HepG2 (cell line): ENCODE data around the gene TNC. TPM values are rescaled to one million over a fixed set of nuclear protein-coding genes. Genes with fewer than 3 reads are reported as not detected.

Experiments
- ATAC-seq: fragments of 200-7000 bp; cut with Tn5 transposase; 3 replicates; pipeline ENCODE4 v1.9.1; 2020; ENCODE audit warnings: mild to moderate bottlenecking, moderate library complexity
- BruUV-seq: library from RNA; stranded (reverse); fragments of 400-500 nt; replicated peaks from 2 replicates; lab custom pipeline; 2021; lab: Mats Ljungman, UMichigan
- CTCF ChIA-PET: fragments of 300-600 bp; formaldehyde crosslinking; extraction: SDS; loops from one replicate; lab custom pipeline; 2021; ENCODE audit warnings: low total read pairs, inconsistent platforms, low intra/inter-chr PET ratio; lab: Yijun Ruan, JAX
- POLR2A ChIA-PET: fragments of 350-600 bp; sonication (Branson Sonifier 250); formaldehyde crosslinking; loops from one replicate; lab custom pipeline; 2020; ENCODE audit warnings: antibody characterized with exemption, inconsistent platforms; lab: Yijun Ruan, JAX
- DNase-seq: peaks from one replicate; pipeline ENCODE4 v3.0.0-alpha.2; 2015; ENCODE audit warnings: low spot score
- FAIRE-seq: peaks from 3 replicates; lab custom pipeline; 2011; peaks lifted over from hg19 to GRCh38; lab: Jason Lieb, UNC
- H2AFZ ChIP-seq: one replicate; pipeline ENCODE4 v1.6.1; 2011; ENCODE audit warnings: low read length, inconsistent platforms
- H3K27ac ChIP-seq: fragments of 300-600 bp; 3 replicates; pipeline ENCODE4 v1.8.0; 2011; ENCODE audit warnings: mixed run types, mild to moderate bottlenecking, mixed read lengths, low read length, inconsistent platforms; ENCODE audit not compliant: insufficient read depth; ENCODE audit errors: extremely low read length
- H3K27me3 ChIP-seq, 2 experiments: fragments of 200-600 bp in 1 of 2; 2 replicates in 1 of 2; 3 replicates in 1 of 2; pipeline versions ENCODE4 v1.6.0 to v1.8.0; 2011; ENCODE audit warnings: low read length in 2 of 2, mild to moderate bottlenecking in 2 of 2, moderate library complexity in 2 of 2, inconsistent platforms in 1 of 2; ENCODE audit not compliant: insufficient read depth in 2 of 2, control insufficient read depth in 1 of 2
- H3K36me3 ChIP-seq, 2 experiments: fragments of 200-600 bp in 1 of 2; replicated peaks in 1 of 2; 2 replicates in 1 of 2; 3 replicates in 1 of 2; pipeline versions ENCODE4 v1.5.1 to v1.8.0; 2011; ENCODE audit warnings: low read length in 2 of 2, inconsistent platforms in 1 of 2; ENCODE audit not compliant: insufficient read depth in 2 of 2, control insufficient read depth in 1 of 2
- H3K4me1 ChIP-seq: 2 replicates; pipeline ENCODE4 v1.5.1; 2012; ENCODE audit warnings: low read length, inconsistent platforms; ENCODE audit not compliant: insufficient read depth
- H3K4me2 ChIP-seq: 2 replicates; pipeline ENCODE4 v1.6.0; 2011; ENCODE audit warnings: low read depth, low read length, inconsistent platforms
- H3K4me3 ChIP-seq, 3 experiments: fragments of 200-600 bp in 1 of 3; sonication (generic), shearing (Covaris generic) in 1 of 3; replicated peaks in 1 of 3; 2 replicates each; pipeline ENCODE4 v1.5.1; 2011 to 2016; ENCODE audit warnings: low read length in 3 of 3, inconsistent platforms in 2 of 3, low read depth in 2 of 3, mild to moderate bottlenecking in 2 of 3, control low read depth in 1 of 3, mixed read lengths in 1 of 3; ENCODE audit not compliant: insufficient read depth in 1 of 3
- H3K79me2 ChIP-seq: one replicate; pipeline ENCODE4 v1.6.1; 2011; ENCODE audit warnings: low read length, inconsistent platforms; ENCODE audit not compliant: insufficient read depth
- H3K9ac ChIP-seq: 2 replicates; pipeline ENCODE4 v1.6.0; 2011; ENCODE audit warnings: mild to moderate bottlenecking, low read depth, low read length, inconsistent platforms; ENCODE audit not compliant: insufficient read depth
- H3K9me3 ChIP-seq: 2 replicates; pipeline ENCODE4 v1.5.1; 2012; ENCODE audit warnings: mild to moderate bottlenecking, low read length
- H4K20me1 ChIP-seq: 2 replicates; pipeline ENCODE4 v1.6.0; 2011; ENCODE audit warnings: inconsistent platforms, mild to moderate bottlenecking, low read length, moderate library complexity; ENCODE audit not compliant: insufficient read depth
- AHDC1 ChIP-seq: sonication (generic); formaldehyde crosslinking; IDR thresholded peaks from 2 replicates; pipeline ENCODE4 v1.5.1; 2020; ENCODE audit warnings: mild to moderate bottlenecking, missing genetic modification reagents, borderline replicate concordance
- GFI1 ChIP-seq: sonication (generic); formaldehyde crosslinking; IDR thresholded peaks from 2 replicates; pipeline ENCODE4 v1.5.0; 2020; ENCODE audit warnings: missing genetic modification reagents, mild to moderate bottlenecking, borderline replicate concordance
- JDP2 ChIP-seq: sonication (generic); formaldehyde crosslinking; IDR thresholded peaks from 2 replicates; pipeline ENCODE4 v1.8.1; 2022; ENCODE audit warnings: missing genetic modification reagents, borderline replicate concordance
- PRDM15 ChIP-seq: sonication (generic); formaldehyde crosslinking; IDR thresholded peaks from 2 replicates; pipeline ENCODE4 v1.4.0; 2020; ENCODE audit warnings: missing genetic modification reagents
- RBAK ChIP-seq: sonication (generic); formaldehyde crosslinking; IDR thresholded peaks from 2 replicates; pipeline ENCODE4 v1.5.1; 2020; ENCODE audit warnings: mild to moderate bottlenecking, missing genetic modification reagents
- SSRP1 ChIP-seq: IDR thresholded peaks from 2 replicates; pipeline ENCODE4 v1.6.1; 2016; ENCODE audit warnings: control low read depth
- ZNF292 ChIP-seq: sonication (generic); formaldehyde crosslinking; IDR thresholded peaks from 2 replicates; pipeline ENCODE4 v1.8.1; 2022; ENCODE audit warnings: mild to moderate bottlenecking, low read depth, missing genetic modification reagents, borderline replicate concordance
- ZNF574 ChIP-seq: sonication (generic); formaldehyde crosslinking; IDR thresholded peaks from 2 replicates; pipeline ENCODE4 v1.4.0; 2020; ENCODE audit warnings: missing genetic modification reagents
- ZSCAN29 ChIP-seq: sonication (generic); formaldehyde crosslinking; conservative IDR thresholded peaks from 2 replicates; pipeline ENCODE4 v1.4.0; 2020; ENCODE audit warnings: mild to moderate bottlenecking, missing genetic modification reagents
- WGBS: methylation state at CpG from one replicate; pipeline ENCODE4 v1.1.6; 2017; ENCODE audit warnings: low lambda C conversion rate; 5-methylcytosine and 5-hydroxymethylcytosine counted together
- in situ Hi-C: cut with HindIII; loops from 2 replicates; pipeline ENCODE4 v1.10.0; 2017; ENCODE audit warnings: low pct_unique_long_range_greater_than_20kb; ENCODE audit not compliant: extremely low pct_ligation_motif_present
- intact Hi-C: fragments of 100-400 bp; cut with micrococcal nuclease; formaldehyde crosslinking; loops from one replicate; pipeline ENCODE4 v1.10.0; 2022; ENCODE audit not compliant: unreplicated experiment
- polyA plus RNA-seq, 8 experiments: library from polyadenylated mRNA; depleted of rRNA in 3 of 8; stranded (reverse) in 7 of 8; unstranded in 1 of 8; fragments of >200 nt; fragmentation: Illumina TruSeq in 4 of 8; extraction: Trizol in 4 of 8; gene quantifications; 2 replicates each; pipeline versions ENCODE4 v1.2.1 to v1.2.3, GENCODE V29; 2011 to 2016; ENCODE audit warnings: low read depth in 4 of 8, missing spikeins in 1 of 8, mixed read lengths in 1 of 8; ENCODE audit not compliant: insufficient read depth in 1 of 8
- total RNA-seq, 5 experiments: library from RNA; depleted of rRNA; stranded (reverse); fragments of >200 nt; fragmentation: Illumina TruSeq; extraction: Trizol; gene quantifications; 2 replicates each; pipeline ENCODE4 v1.2.3, GENCODE V29; 2016; ENCODE audit warnings: low read depth in 1 of 5

Gene TNC
- total and polyA plus RNA-seq, 2 of the 13 experiments (the other 11 are each of a cell fraction or from before 2014, with no cell fraction given): not detected

- Histone ChIP-seq H3K9me3 (no peaks in the 10 kb centered on the region), H3K36me3 (no peaks in the 10 kb centered on the region), H3K4me1 (no peaks in the 10 kb centered on the region), H4K20me1 (no peaks in the 10 kb centered on the region), H3K79me2 (no peaks in the 10 kb centered on the region), H3K27me3 (no peaks in the 10 kb centered on the region), H3K4me3 (no peak overlapping the region), H2AFZ (no peak overlapping the region), H3K9ac (no peak overlapping the region), H3K4me2 (no peak overlapping the region), H3K27ac (no peak overlapping the region)
- ChIA-PET CTCF (no interaction called here), POLR2A (no interaction called here)
- in situ Hi-C loops: loop anchor here (25.0 kb wide), 1 partner anchor 563 kb away; no protein-coding TSS in a partner anchor
- WGBS: 32% methylated on average over 7 of the region's 7 CpGs
- no peak for DNase-seq
- FAIRE-seq: no peak
- ATAC-seq: no peak
- intact Hi-C loops: no loop called here
- no TSS peak for BruUV-seq
- no peak for TF ChIP-seq GFI1 (CRISPR knock-in tag)
- no peak for TF ChIP-seq PRDM15 (CRISPR knock-in tag)
- no peak for TF ChIP-seq JDP2 (CRISPR knock-in tag)
- no peak for TF ChIP-seq ZNF574 (CRISPR knock-in tag)
- TF ChIP-seq SSRP1 (CRISPR knock-in tag): no peak
- TF ChIP-seq RBAK: no peak
- no peak for TF ChIP-seq ZSCAN29 (CRISPR knock-in tag)
- no peak for TF ChIP-seq ZNF292 (CRISPR knock-in tag)
- TF ChIP-seq AHDC1 (CRISPR knock-in tag): no peak
These were observed 117.7 kb downstream of the TNC start for GRCh38 chr9:115000217-115000639.
